Measurements from ENCODE around the gene GREB1. TPM values are rescaled to one million over a fixed set of nuclear protein-coding genes. Genes with fewer than 3 reads are reported as not detected.

Gene GREB1
- polyA plus RNA-seq, 1 donor from 2014 or later, result 17.2 TPM

DNA sequence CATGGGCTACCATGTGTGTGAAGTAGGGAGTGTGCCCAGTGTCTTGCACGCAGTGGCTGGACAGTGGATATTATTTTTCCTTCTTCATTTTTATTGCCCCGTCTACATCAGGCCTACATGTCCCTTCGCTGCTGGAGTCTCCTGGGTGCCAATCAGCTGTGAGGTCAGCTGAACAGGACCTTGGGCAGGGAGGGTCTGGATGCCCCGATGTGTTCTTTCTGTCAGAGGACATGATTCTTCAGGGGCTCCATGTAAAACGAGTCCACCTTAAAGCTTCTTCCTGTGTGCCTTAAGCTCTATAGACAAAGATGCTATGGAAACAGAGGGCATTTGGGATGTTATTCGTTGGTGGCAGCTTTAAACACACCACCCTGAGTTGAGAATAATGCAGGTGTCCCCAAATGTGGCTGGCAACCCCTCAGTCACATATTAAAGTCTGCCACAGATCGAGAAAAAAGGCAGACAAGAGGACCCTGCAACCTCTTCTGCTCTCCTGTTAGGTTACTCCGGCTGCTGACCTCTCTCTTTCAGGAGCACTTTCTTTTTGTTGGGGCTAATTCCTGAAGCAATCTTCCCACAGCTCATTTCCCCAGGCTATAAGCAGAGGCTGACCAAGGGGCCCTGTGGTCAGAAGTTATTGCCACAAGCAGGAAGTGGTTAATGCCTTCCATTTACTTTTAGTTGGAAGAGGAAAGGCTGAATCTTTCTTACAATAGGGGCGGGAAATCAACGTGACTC lies 20.0 kb downstream of the GREB1 start:
- Histone ChIP-seq H3K9me3 (ENCODE audit: low read length) (no peaks in the 10 kb centered on the region), H3K9ac (ENCODE audit: low read length) (no peak overlapping the region), H3F3A (ENCODE audit: insufficient read depth, low read length, poor library complexity, severe bottlenecking) (no peaks in the 10 kb centered on the region), H3K79me2 (replicated peaks; ENCODE audit: insufficient read depth, low read length) (no peaks in the 10 kb centered on the region), H3K27me3 (ENCODE audit: insufficient read depth, low read depth, low read length) (no peaks in the 10 kb centered on the region), H3K4me3 (ENCODE audit: low read length) (no peak overlapping the region), H3K27ac (ENCODE audit: low read length) (no peak overlapping the region), H3K9me2 (ENCODE audit: insufficient read depth, low read length) (no peaks in the 10 kb centered on the region), H3K4me2 (ENCODE audit: low read length) (no peak overlapping the region), H4K20me1 (ENCODE audit: insufficient read depth) (no peaks in the 10 kb centered on the region), H3K36me3 (ENCODE audit: insufficient read depth, low read length) (peaks cover 4% of the 10 kb centered on the region), H2AFZ (ENCODE audit: low read depth, low read length) (no peak overlapping the region)
- TF ChIP-seq, protein P1, sequence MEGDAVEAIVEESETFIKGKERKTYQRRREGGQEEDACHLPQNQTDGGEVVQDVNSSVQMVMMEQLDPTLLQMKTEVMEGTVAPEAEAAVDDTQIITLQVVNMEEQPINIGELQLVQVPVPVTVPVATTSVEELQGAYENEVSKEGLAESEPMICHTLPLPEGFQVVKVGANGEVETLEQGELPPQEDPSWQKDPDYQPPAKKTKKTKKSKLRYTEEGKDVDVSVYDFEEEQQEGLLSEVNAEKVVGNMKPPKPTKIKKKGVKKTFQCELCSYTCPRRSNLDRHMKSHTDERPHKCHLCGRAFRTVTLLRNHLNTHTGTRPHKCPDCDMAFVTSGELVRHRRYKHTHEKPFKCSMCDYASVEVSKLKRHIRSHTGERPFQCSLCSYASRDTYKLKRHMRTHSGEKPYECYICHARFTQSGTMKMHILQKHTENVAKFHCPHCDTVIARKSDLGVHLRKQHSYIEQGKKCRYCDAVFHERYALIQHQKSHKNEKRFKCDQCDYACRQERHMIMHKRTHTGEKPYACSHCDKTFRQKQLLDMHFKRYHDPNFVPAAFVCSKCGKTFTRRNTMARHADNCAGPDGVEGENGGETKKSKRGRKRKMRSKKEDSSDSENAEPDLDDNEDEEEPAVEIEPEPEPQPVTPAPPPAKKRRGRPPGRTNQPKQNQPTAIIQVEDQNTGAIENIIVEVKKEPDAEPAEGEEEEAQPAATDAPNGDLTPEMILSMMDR (IDR thresholded peaks at IDR 0.05; ENCODE audit: poor library complexity, severe bottlenecking), result no peak
- TF ChIP-seq TAF1 (IDR thresholded peaks at IDR 0.05; ENCODE audit: low read depth) (no peak), EP300 (conservative IDR thresholded peaks at IDR 0.05; ENCODE audit: poor library complexity, severe bottlenecking) (no peak), RAD21 (conservative IDR thresholded peaks at IDR 0.05) (no peak), POLR2AphosphoS5 (IDR thresholded peaks at IDR 0.05) (no peak), EZH2 (IDR thresholded peaks at IDR 0.05; ENCODE audit: borderline replicate concordance, insufficient read depth, low read length, poor library complexity, severe bottlenecking) (no peak), SMC3 (conservative IDR thresholded peaks at IDR 0.05; ENCODE audit: poor library complexity) (no peak), MXI1 (conservative IDR thresholded peaks at IDR 0.05; ENCODE audit: poor library complexity, severe bottlenecking) (no peak)
- TF ChIP-seq, protein P2, sequence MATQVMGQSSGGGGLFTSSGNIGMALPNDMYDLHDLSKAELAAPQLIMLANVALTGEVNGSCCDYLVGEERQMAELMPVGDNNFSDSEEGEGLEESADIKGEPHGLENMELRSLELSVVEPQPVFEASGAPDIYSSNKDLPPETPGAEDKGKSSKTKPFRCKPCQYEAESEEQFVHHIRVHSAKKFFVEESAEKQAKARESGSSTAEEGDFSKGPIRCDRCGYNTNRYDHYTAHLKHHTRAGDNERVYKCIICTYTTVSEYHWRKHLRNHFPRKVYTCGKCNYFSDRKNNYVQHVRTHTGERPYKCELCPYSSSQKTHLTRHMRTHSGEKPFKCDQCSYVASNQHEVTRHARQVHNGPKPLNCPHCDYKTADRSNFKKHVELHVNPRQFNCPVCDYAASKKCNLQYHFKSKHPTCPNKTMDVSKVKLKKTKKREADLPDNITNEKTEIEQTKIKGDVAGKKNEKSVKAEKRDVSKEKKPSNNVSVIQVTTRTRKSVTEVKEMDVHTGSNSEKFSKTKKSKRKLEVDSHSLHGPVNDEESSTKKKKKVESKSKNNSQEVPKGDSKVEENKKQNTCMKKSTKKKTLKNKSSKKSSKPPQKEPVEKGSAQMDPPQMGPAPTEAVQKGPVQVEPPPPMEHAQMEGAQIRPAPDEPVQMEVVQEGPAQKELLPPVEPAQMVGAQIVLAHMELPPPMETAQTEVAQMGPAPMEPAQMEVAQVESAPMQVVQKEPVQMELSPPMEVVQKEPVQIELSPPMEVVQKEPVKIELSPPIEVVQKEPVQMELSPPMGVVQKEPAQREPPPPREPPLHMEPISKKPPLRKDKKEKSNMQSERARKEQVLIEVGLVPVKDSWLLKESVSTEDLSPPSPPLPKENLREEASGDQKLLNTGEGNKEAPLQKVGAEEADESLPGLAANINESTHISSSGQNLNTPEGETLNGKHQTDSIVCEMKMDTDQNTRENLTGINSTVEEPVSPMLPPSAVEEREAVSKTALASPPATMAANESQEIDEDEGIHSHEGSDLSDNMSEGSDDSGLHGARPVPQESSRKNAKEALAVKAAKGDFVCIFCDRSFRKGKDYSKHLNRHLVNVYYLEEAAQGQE (IDR thresholded peaks at IDR 0.05; ENCODE audit: borderline replicate concordance), result no peak

GRCh38 chr2:11554399-11554716 lies 20.5 kb downstream of the GREB1 start:
- Histone ChIP-seq H3K4me3 (ENCODE audit: low read length) (no peak overlapping the region), H3K36me3 (ENCODE audit: insufficient read depth, low read length) (peaks cover 4% of the 10 kb centered on the region), H3K27me3 (ENCODE audit: insufficient read depth, low read depth, low read length) (no peaks in the 10 kb centered on the region), H3K9ac (ENCODE audit: low read length) (no peak overlapping the region), H2AFZ (ENCODE audit: low read depth, low read length) (no peak overlapping the region), H3F3A (ENCODE audit: insufficient read depth, low read length, poor library complexity, severe bottlenecking) (no peaks in the 10 kb centered on the region), H3K4me2 (ENCODE audit: low read length) (no peak overlapping the region), H3K27ac (ENCODE audit: low read length) (no peak overlapping the region), H3K9me2 (ENCODE audit: insufficient read depth, low read length) (no peaks in the 10 kb centered on the region), H3K9me3 (ENCODE audit: low read length) (no peaks in the 10 kb centered on the region), H3K79me2 (replicated peaks; ENCODE audit: insufficient read depth, low read length) (no peaks in the 10 kb centered on the region), H4K20me1 (ENCODE audit: insufficient read depth) (no peaks in the 10 kb centered on the region)
- TF ChIP-seq, protein P1 (IDR thresholded peaks at IDR 0.05; ENCODE audit: poor library complexity, severe bottlenecking), result no peak
- TF ChIP-seq, protein P2 (IDR thresholded peaks at IDR 0.05; ENCODE audit: borderline replicate concordance), result no peak

Measured in neural cell (in vitro differentiated cells).